ENCODE measurements around the gene IL17B.

The IL17B gene

DNA sequence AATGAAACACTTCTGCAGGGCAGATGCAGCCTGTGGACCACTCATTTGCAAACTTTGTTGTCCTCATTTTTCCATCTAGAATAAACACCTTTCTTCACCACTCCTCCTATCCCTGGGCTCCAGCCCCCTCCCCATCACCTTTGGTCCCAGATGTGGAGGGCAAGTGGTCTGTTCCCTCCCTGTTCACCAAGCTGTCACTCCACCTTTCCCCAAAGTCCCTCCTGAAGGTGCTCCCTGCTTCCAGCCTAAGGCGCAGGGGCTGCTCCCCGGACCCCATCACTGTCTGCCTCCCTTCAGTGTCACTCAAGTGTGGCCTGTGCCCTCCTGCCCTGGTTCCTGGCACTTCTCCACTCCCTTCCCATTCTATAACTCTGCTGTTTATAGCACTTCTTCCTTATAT, 14.4 kb downstream of the IL17B start:
- Histone ChIP-seq H3K4me3 (ENCODE audit: low read depth, low read length) (no peak overlapping the region), H3K36me3 (no peaks in the 10 kb centered on the region), H3K27me3 (ENCODE audit: insufficient read depth, low read depth, severe bottlenecking) (no peaks in the 10 kb centered on the region), H3K27ac (no peak overlapping the region), H3K9me3 (ENCODE audit: severe bottlenecking) (no peaks in the 10 kb centered on the region)
- TF ChIP-seq, protein P1, sequence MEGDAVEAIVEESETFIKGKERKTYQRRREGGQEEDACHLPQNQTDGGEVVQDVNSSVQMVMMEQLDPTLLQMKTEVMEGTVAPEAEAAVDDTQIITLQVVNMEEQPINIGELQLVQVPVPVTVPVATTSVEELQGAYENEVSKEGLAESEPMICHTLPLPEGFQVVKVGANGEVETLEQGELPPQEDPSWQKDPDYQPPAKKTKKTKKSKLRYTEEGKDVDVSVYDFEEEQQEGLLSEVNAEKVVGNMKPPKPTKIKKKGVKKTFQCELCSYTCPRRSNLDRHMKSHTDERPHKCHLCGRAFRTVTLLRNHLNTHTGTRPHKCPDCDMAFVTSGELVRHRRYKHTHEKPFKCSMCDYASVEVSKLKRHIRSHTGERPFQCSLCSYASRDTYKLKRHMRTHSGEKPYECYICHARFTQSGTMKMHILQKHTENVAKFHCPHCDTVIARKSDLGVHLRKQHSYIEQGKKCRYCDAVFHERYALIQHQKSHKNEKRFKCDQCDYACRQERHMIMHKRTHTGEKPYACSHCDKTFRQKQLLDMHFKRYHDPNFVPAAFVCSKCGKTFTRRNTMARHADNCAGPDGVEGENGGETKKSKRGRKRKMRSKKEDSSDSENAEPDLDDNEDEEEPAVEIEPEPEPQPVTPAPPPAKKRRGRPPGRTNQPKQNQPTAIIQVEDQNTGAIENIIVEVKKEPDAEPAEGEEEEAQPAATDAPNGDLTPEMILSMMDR (IDR thresholded peaks at IDR 0.05; ENCODE audit: low read depth, low read length), result no peak
- no peak for DNase-seq

DNA sequence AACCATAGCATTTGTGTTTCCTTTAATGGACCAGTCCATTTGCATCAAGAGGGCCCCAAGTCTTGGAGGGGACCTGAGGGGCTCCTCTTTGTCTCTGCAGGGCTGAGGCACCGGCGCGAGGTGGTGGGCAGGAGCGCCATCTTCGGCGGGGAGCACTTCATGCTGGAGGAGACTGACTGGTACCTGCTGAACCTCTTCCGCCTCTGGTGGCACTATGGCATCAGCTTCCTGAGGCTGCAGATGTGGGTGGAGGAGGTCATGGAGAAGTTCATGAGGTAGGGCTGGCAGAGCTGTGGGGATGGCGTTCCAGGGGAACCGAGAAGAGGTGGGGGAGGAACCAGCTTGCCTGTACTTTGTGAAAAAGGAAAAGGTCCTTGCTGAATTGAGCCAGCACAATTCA, 15.2 kb downstream of the IL17B start:
- TF ChIP-seq, protein P1 (IDR thresholded peaks at IDR 0.05; ENCODE audit: low read depth, low read length), result no peak
- no peaks in the 10 kb centered on the region for H3K27me3 ChIP-seq (ENCODE audit: insufficient read depth, low read depth, severe bottlenecking)
- H3K4me3 ChIP-seq (ENCODE audit: low read depth, low read length), result no peak overlapping the region
- H3K9me3 ChIP-seq (ENCODE audit: severe bottlenecking), result no peaks in the 10 kb centered on the region
- H3K27ac ChIP-seq, result no peak overlapping the region
- no peak for DNase-seq
- no peaks in the 10 kb centered on the region for H3K36me3 ChIP-seq

DNA sequence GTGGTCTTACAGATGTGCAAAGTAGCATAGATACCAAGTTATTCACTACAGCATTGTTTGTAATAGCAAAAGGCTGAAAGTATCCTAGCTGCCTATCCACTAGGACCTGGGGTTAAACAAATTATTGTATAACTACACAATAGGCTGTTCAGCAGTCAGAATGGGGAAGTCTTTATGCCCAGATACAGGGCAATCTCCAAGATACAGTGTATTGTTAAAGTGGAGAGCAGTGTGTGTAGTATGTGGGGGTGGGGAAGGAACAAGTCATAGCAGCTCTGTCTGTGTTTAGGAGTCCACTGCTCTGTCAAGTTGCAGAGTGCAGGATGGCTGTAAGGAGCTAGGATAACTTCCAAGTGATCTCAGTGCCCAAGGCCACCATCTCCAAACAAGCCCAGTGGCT, 15.7 kb downstream of the IL17B start:
- H3K4me3 ChIP-seq (ENCODE audit: low read depth, low read length), result no peak overlapping the region
- H3K9me3 ChIP-seq (ENCODE audit: severe bottlenecking), result no peaks in the 10 kb centered on the region
- DNase-seq, result no peak
- H3K27ac ChIP-seq, result no peak overlapping the region
- no peaks in the 10 kb centered on the region for H3K27me3 ChIP-seq (ENCODE audit: insufficient read depth, low read depth, severe bottlenecking)
- TF ChIP-seq, protein P1 (IDR thresholded peaks at IDR 0.05; ENCODE audit: low read depth, low read length), result no peak
- no peaks in the 10 kb centered on the region for H3K36me3 ChIP-seq

DNA sequence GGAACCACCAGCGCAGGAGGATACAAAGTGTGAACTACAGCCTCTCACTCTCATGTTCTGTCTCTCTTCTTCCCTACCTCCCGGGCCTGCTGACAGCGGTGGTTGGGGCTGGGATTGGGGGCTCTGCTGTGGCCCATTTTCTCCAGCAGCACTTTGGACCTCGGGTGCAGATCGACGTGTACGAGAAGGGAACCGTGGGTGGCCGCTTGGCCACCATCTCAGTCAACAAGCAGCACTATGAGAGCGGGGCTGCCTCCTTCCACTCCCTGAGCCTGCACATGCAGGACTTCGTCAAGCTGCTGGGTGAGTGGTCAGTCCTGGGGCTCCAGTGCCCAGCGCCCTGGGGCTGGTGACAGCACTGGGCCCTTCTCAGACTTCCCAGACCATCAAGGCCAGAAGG, 16.6 kb downstream of the IL17B start:
- TF ChIP-seq, protein P1 (IDR thresholded peaks at IDR 0.05; ENCODE audit: low read depth, low read length), result no peak
- no peak for DNase-seq
- Histone ChIP-seq H3K27me3 (ENCODE audit: insufficient read depth, low read depth, severe bottlenecking) (no peaks in the 10 kb centered on the region), H3K9me3 (ENCODE audit: severe bottlenecking) (no peaks in the 10 kb centered on the region), H3K36me3 (no peaks in the 10 kb centered on the region; the same call in 1 of the 2 replicates), H3K4me3 (ENCODE audit: low read depth, low read length) (no peak overlapping the region), H3K27ac (no peak overlapping the region)

DNA sequence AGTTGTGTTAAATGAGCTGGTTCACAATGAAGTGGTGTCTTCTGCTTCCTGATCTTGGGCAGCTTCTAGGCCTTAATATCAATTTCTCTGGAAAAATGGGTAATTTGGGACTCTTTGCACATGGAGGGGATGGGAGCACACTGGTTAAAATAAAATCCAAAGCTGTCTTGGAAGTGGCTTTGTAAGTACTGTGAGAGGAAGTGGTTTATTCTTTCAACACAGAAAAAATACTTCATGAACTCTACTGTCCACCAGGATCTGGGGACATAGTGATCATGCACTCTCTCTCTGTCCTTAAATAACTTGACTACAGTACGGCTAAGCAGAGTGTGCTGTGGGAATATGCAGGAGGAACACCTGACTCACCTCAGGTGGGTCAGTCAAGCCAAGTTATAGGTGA, 18.8 kb downstream of the IL17B start:
- TF ChIP-seq, protein P1 (IDR thresholded peaks at IDR 0.05; ENCODE audit: low read depth, low read length), result no peak
- Histone ChIP-seq H3K27ac (no peak overlapping the region), H3K9me3 (ENCODE audit: severe bottlenecking) (no peaks in the 10 kb centered on the region), H3K36me3 (no peaks in the 10 kb centered on the region; the same call in 1 of the 2 replicates), H3K4me3 (ENCODE audit: low read depth, low read length) (no peak overlapping the region), H3K27me3 (ENCODE audit: insufficient read depth, low read depth, severe bottlenecking) (no peaks in the 10 kb centered on the region)
- no peak for DNase-seq

DNA sequence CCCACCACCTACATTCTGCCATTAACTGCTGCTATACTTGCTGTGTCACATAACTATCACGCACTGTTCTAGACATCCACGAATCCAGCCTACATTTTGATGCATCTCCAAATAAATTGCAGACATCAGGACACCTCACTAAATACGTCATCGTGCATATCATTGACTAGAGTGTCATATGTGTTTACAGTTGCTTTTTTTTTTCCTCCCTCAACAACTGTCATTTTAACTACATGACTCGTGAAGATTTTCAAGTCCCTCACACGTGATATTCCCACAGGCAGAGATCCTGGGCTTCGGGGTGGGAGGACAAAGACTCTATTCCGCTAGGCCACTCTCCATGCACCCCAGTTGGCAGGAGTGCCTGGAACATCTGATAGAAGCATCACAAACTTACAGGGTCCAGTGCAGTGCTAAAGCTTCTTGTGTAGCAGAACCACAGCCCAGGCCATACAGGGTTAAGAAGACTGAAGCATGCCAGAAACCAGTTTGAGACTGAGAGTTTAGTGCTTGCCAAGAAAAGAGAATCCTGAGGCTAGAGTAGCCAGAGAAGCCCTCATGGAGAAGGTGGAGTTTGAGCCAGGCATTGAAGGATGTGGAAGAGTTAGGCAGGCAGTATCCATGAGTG, 20.1 kb downstream of the IL17B start:
- no peaks in the 10 kb centered on the region for H3K9me3 ChIP-seq (ENCODE audit: severe bottlenecking)
- H3K4me3 ChIP-seq (ENCODE audit: low read depth, low read length), result no peak overlapping the region; the same call in 1 of the 2 replicates
- DNase-seq, result no peak
- no peak overlapping the region for H3K27ac ChIP-seq
- TF ChIP-seq, protein P1 (IDR thresholded peaks at IDR 0.05; ENCODE audit: low read depth, low read length), result no peak
- H3K36me3 ChIP-seq, result peaks cover 5% of the 10 kb centered on the region
- no peaks in the 10 kb centered on the region for H3K27me3 ChIP-seq (ENCODE audit: insufficient read depth, low read depth, severe bottlenecking)

Measured in WERI-Rb-1 (cell line).